Stomach (tissue), 4 donors: ENCODE data around the gene PFDN5.

ENCODE experiments used
- POLR2A ChIP-seq, 4 donors: fragments of 450-650 bp; IDR thresholded peaks; one replicate each; pipeline ENCODE4 v1.6.1; 2016; ENCODE audit warnings: antibody characterized with exemption in 4 of 4, control low read depth in 2 of 4, mild to moderate bottlenecking in 1 of 4, moderate library complexity in 1 of 4
- POLR2AphosphoS5 ChIP-seq, 3 donors: sonication (generic); formaldehyde crosslinking; IDR thresholded peaks; one replicate each; pipeline ENCODE4 v1.6.1; 2016; ENCODE audit warnings: antibody characterized with exemption in 3 of 3
- TF ChIP-seq, protein P1 (sequence below), 7 experiments: fragments of 450-650 bp in 4 of 7; fragments of 200-600 bp in 3 of 7; sonication (generic) in 3 of 7; IDR thresholded peaks; one replicate each; pipeline ENCODE4 v1.5.1; 2016 to 2019; ENCODE audit warnings: antibody characterized with exemption in 7 of 7, control low read depth in 2 of 7, mild to moderate bottlenecking in 1 of 7

- TF ChIP-seq, protein P1, sequence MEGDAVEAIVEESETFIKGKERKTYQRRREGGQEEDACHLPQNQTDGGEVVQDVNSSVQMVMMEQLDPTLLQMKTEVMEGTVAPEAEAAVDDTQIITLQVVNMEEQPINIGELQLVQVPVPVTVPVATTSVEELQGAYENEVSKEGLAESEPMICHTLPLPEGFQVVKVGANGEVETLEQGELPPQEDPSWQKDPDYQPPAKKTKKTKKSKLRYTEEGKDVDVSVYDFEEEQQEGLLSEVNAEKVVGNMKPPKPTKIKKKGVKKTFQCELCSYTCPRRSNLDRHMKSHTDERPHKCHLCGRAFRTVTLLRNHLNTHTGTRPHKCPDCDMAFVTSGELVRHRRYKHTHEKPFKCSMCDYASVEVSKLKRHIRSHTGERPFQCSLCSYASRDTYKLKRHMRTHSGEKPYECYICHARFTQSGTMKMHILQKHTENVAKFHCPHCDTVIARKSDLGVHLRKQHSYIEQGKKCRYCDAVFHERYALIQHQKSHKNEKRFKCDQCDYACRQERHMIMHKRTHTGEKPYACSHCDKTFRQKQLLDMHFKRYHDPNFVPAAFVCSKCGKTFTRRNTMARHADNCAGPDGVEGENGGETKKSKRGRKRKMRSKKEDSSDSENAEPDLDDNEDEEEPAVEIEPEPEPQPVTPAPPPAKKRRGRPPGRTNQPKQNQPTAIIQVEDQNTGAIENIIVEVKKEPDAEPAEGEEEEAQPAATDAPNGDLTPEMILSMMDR (IDR thresholded peaks at IDR 0.05) = no peak
- TF ChIP-seq POLR2AphosphoS5 (IDR thresholded peaks at IDR 0.05) (no peak), POLR2A (IDR thresholded peaks at IDR 0.05) (no peak)
Observed at GRCh38 chr12:53276511-53276910, 18.8 kb upstream of the PFDN5 start.
